Pancreas (tissue), 10 donors: ENCODE data around the gene FURIN. TPM values are rescaled to one million over a fixed set of nuclear protein-coding genes. Genes with fewer than 3 reads are reported as not detected.

Experiments
- ATAC-seq, 4 donors: fragments of 200-7000 bp; cut with Tn5 transposase; one replicate each; pipeline versions ENCODE4 v1.8.0 to v1.9.1; 2020; ENCODE audit warnings: mild to moderate bottlenecking in 4 of 4, moderate library complexity in 4 of 4
- DNase-seq, 6 donors: peaks; one replicate each; pipeline ENCODE4 v3.0.0-alpha.2; 2020
- FAIRE-seq: peaks from 2 replicates; lab custom pipeline; 2012; peaks lifted over from hg19 to GRCh38; lab: Jason Lieb, UNC
- H3K27ac ChIP-seq, 4 donors: fragments of 200-600 bp; sonication (generic); 1 replicate in 3 of 4; 2 replicates in 1 of 4; pipeline versions ENCODE4 v1.5.0 to v1.8.0; 2020
- H3K27me3 ChIP-seq, 4 donors: fragments of 200-600 bp; one replicate each; pipeline ENCODE4 v1.8.0; 2021
- H3K36me3 ChIP-seq, 3 donors: fragments of 200-600 bp; sonication (generic) in 1 of 3; one replicate each; pipeline versions ENCODE4 v1.5.0 to v1.8.0; 2020 to 2021
- H3K4me1 ChIP-seq, 3 donors: fragments of 200-600 bp; one replicate each; pipeline ENCODE4 v1.8.0; 2021
- H3K4me3 ChIP-seq, 4 donors: fragments of 200-600 bp; sonication (generic) in 2 of 4; one replicate each; pipeline versions ENCODE4 v1.5.0 to v1.8.0; 2020 to 2021
- H3K9me3 ChIP-seq, 4 donors: fragments of 200-600 bp; one replicate each; pipeline ENCODE4 v1.8.0; 2021
- WGBS, 2 donors: extraction: QIAGEN DNeasy Blood & Tissue Kit; methylation state at CpG; one replicate each; pipeline ENCODE4 v1.1.7; 2013; 5-methylcytosine and 5-hydroxymethylcytosine counted together
- intact Hi-C, 3 donors: fragments of 100-400 bp; cut with DNase I; formaldehyde crosslinking; loops; one replicate each; pipeline versions ENCODE4 v1.11.1 to v1.14.2; 2022
- polyA plus RNA-seq, 2 donors: library from polyadenylated mRNA; stranded (reverse); fragments of 200-250 nt; gene quantifications; one replicate each; pipeline ENCODE4 v1.2.3, GENCODE V29; 2013
- total RNA-seq, 6 donors: library from RNA; stranded (reverse); fragmentation: NEBNext Ultra II Directional in 4 of 6; extraction: Animal tissue kit (Norgen Biotek cat#: 25700) in 4 of 6; gene quantifications; one replicate each; pipeline versions ENCODE4 v1.2.1 to v1.2.4, GENCODE V29; 2021 to 2023
- TF ChIP-seq, protein P1 (sequence below), 4 donors: fragments of 200-600 bp; sonication (generic) in 3 of 4; IDR thresholded peaks; one replicate each; pipeline versions ENCODE4 v1.5.0 to v1.8.0; 2021; ENCODE audit warnings: antibody characterized with exemption in 4 of 4
- donor health status: healthy with polysubstance abuse.
- donor health status: DM: no; HTN: no; CAD: no; lungs with moderate emphysema.
- donor health status: DM: no; HTN: no; CAD: no.
- donor health status: control.
- donor health status: control.
- donor health status: Bipolar disorder and iron deficiency.
- donor health status: DM: yes; HTN: yes; CAD: no.
- donor health status: DM: no; HTN: no; CAD: no.
- donor health status: DM: no; HTN: no; CAD: no.
- donor health status: DM: yes; HTN: yes; CAD: no.

The FURIN gene
- total and polyA plus RNA-seq, 8 donors, result 50.3 to 106 (median 84.2) TPM

DNA sequence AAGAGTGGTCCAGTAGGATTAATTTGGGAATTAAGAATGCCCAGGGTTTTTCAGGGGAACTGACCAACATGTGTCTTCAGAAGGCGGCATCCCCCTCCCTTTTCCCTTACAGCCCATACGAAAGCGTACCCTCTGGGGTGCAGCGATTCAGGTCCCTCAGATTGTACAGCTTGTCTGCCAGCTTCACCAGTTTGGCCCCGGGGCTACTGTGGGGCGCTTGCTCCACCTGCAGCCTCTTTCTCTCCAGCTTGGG is 63.1 kb downstream of the FURIN start:
- Histone ChIP-seq H3K9me3 (no peaks in the 10 kb centered on the region), H3K27me3 (no peaks in the 10 kb centered on the region), H3K4me1 (peaks cover 0 to 30% (median 14%) of the 10 kb centered on the region in 3 donors), H3K27ac (peak overlapping the region; percentile 91 to 96 (median 92)), H3K4me3 (peak overlapping the region; percentile 72 to 84 (median 80)), H3K36me3 (no peaks in the 10 kb centered on the region)
- DNase-seq (no peak), ATAC-seq (no peak), FAIRE-seq (no peak)
- WGBS, 2 donors, result 7 to 10% methylated on average over 6 of the region's 6 CpGs
- TF ChIP-seq, protein P1, sequence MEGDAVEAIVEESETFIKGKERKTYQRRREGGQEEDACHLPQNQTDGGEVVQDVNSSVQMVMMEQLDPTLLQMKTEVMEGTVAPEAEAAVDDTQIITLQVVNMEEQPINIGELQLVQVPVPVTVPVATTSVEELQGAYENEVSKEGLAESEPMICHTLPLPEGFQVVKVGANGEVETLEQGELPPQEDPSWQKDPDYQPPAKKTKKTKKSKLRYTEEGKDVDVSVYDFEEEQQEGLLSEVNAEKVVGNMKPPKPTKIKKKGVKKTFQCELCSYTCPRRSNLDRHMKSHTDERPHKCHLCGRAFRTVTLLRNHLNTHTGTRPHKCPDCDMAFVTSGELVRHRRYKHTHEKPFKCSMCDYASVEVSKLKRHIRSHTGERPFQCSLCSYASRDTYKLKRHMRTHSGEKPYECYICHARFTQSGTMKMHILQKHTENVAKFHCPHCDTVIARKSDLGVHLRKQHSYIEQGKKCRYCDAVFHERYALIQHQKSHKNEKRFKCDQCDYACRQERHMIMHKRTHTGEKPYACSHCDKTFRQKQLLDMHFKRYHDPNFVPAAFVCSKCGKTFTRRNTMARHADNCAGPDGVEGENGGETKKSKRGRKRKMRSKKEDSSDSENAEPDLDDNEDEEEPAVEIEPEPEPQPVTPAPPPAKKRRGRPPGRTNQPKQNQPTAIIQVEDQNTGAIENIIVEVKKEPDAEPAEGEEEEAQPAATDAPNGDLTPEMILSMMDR (IDR thresholded peaks at IDR 0.05), result no peak
- intact Hi-C loops, result no loop called here

DNA sequence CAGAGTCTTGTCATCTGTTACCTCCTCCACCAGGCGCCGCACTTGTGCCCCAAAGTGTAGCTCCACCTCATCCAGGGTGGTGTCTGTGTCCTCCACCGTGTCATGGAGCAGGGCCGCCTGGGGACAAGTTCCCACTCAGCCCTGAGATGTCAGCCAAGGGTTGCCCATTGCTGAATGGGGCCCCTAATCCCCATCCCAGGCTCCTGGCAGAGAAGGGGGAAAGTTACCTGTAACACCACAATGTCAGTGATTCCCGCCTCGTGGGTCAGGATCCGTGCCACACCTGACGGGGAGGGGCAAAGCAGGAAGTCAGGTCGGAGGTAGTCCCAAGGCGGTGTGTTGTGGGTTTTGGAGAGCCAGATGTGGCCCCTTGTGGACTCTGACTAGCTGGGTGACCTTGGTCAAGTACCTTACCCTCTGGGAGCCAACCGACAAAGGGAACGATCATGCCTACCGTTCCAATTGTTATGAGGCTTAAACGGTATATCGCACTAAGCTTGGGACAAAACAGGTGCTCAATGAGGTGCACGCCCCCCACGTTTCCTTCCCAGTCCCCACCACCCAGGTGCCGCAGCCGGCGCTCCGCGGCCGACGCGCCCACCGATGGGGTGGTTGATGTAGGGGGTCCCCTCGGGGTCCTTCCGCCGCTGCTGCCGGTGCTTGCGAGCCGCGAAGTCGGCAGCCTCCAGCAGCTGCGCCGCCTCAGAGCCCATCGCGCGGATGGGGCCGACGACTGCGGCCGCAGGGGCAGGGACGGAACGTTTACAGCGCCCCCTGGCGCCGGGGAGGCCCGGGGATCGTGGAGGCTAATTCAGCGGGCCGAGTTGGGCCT is 63.7 kb downstream of the FURIN start, which contains the start of gene HDDC3:
TSS of gene HDDC3 (minus strand) at position 722 of the 832 bp plus-strand sequence. CDS start at position 713, 9 bp downstream.
- WGBS, 2 donors, result 0 to 1% methylated on average over 43 to 52 of the region's 52 CpGs
- peak; percentile 87 to 99 (median 92) for DNase-seq
- TF ChIP-seq, protein P1 (IDR thresholded peaks at IDR 0.05), result peak; percentile 94 to 97 (median 96)
- no peak for FAIRE-seq
- Histone ChIP-seq H3K36me3 (no peaks in the 10 kb centered on the region), H3K27ac (peak within 1 kb of the TSS; percentile 91 to 96 (median 92)), H3K4me3 (peak within 1 kb of the TSS; percentile 72 to 84 (median 80)), H3K4me1 (peaks cover 0 to 32% (median 14%) of the 10 kb centered on the region in 3 donors), H3K9me3 (no peaks in the 10 kb centered on the region), H3K27me3 (no peaks in the 10 kb centered on the region)
- intact Hi-C loops, result no loop called here
- ATAC-seq, result peak; percentile 65 to 71 (median 68)

DNA sequence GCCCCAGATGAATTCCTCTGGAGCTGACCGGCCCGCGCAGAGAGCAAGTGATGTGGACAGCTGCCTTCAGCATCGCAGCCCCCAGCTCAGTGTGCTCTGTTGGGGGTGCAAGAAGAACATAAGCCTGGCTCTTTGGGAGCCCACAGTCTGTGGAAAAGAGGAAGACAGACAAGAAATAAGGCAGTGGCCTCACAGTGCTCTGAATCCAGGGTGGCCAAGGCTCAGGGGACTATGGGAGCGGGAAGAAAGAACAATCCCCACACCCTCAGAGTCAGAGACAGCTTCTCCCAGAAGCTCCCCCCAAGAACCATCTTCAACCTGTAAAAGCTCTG is 64.2 kb downstream of the FURIN start:
- FAIRE-seq (no peak), ATAC-seq (no peak), DNase-seq (no peak)
- H3K27me3 ChIP-seq, result no peaks in the 10 kb centered on the region
- intact Hi-C loops, result no loop called here
- H3K4me1 ChIP-seq, result peaks cover 0 to 32% (median 14%) of the 10 kb centered on the region in 3 donors
- peak overlapping the region in 3 of 4 donors; percentile 72 to 84 (median 76) for H3K4me3 ChIP-seq
- peaks cover 0 to 4% (median 0%) of the 10 kb centered on the region in 3 donors for H3K36me3 ChIP-seq
- H3K27ac ChIP-seq, result peak overlapping the region in 3 of 4 donors; percentile 92 to 96 (median 93)
- TF ChIP-seq, protein P1 (IDR thresholded peaks at IDR 0.05), result no peak
- no peaks in the 10 kb centered on the region for H3K9me3 ChIP-seq
- WGBS, 2 donors, result 16 to 19% methylated on average over 5 of the region's 5 CpGs

Other genes with a start within 250 kb of the FURIN start
- 1 to 10 TPM in 1 of 6 donors, under 1 TPM in 4, not detected in 1; 0.12 to 1.1 (median 0.88) TPM for gene BLM, start 151.2 kb upstream of the FURIN start, total RNA-seq
- gene BLM, start 151.2 kb upstream of the FURIN start, polyA plus RNA-seq, result under 1 TPM; 0.54 to 0.65 TPM
- 10 to 100 TPM in 1 of 6 donors, 1 to 10 TPM in 5; 3.9 to 23.0 (median 8.6) TPM for gene FES, start 15.9 kb downstream of the FURIN start, total RNA-seq
- 10 to 100 TPM; 24.4 to 26.5 TPM for gene FES, start 15.9 kb downstream of the FURIN start, polyA plus RNA-seq
- gene MAN2A2, start 34.7 kb downstream of the FURIN start, total RNA-seq, result 10 to 100 TPM; 56.6 to 88.2 (median 67.7) TPM
- 100 to 1,000 TPM in 1 of 2 donors, 10 to 100 TPM in 1; 57.2 to 118 TPM for gene MAN2A2, start 34.7 kb downstream of the FURIN start, polyA plus RNA-seq
- 10 to 100 TPM; 10.3 to 17.6 (median 13.3) TPM for gene HDDC3, start 64.0 kb downstream of the FURIN start, total RNA-seq
- gene HDDC3, start 64.0 kb downstream of the FURIN start, polyA plus RNA-seq, result 10 to 100 TPM; 16.6 to 20.9 TPM
- 10 to 100 TPM; 29.2 to 50.7 (median 32.2) TPM for gene UNC45A, start 66.7 kb downstream of the FURIN start, total RNA-seq
- 10 to 100 TPM; 50.0 to 51.3 TPM for gene UNC45A, start 66.7 kb downstream of the FURIN start, polyA plus RNA-seq
- gene RCCD1, start 86.3 kb downstream of the FURIN start, total RNA-seq, result 10 to 100 TPM in 1 of 6 donors, 1 to 10 TPM in 5; 6.6 to 12.2 (median 7.8) TPM
- gene RCCD1, start 86.3 kb downstream of the FURIN start, polyA plus RNA-seq, result 10 to 100 TPM in 1 of 2 donors, 1 to 10 TPM in 1; 9.0 to 11.9 TPM
- 1 to 10 TPM; 3.9 to 5.8 (median 4.8) TPM for gene PRC1, start 125.9 kb downstream of the FURIN start, total RNA-seq
- 10 to 100 TPM in 1 of 2 donors, 1 to 10 TPM in 1; 5.1 to 12.7 TPM for gene PRC1, start 125.9 kb downstream of the FURIN start, polyA plus RNA-seq
- gene VPS33B, start 154.0 kb downstream of the FURIN start, total RNA-seq, result 1 to 10 TPM; 4.2 to 8.8 (median 5.9) TPM
- 10 to 100 TPM; 11.6 to 18.9 TPM for gene VPS33B, start 154.0 kb downstream of the FURIN start, polyA plus RNA-seq
- gene SV2B, start 231.7 kb downstream of the FURIN start, total RNA-seq, result 10 to 100 TPM in 1 of 6 donors, 1 to 10 TPM in 5; 3.6 to 11.3 (median 6.5) TPM
- gene SV2B, start 231.7 kb downstream of the FURIN start, polyA plus RNA-seq, result 1 to 10 TPM in 1 of 2 donors, under 1 TPM in 1; 0.53 to 2.7 TPM